GM12878 (cell line): ENCODE measurements around the gene MRTFA. TPM values are rescaled to one million over a fixed set of nuclear protein-coding genes. Genes with fewer than 3 reads are reported as not detected.
"Not testable (repeated sequence)": the region's sequence is repeated elsewhere in the genome, so short reads cannot be mapped to it uniquely, and the experiment has no call there.

Experiments used
- ATAC-seq: fragments of 200-7000 bp; cut with Tn5 transposase; 3 replicates; pipeline ENCODE4 v1.9.1; 2020; ENCODE audit warnings: mild to moderate bottlenecking, moderate library complexity
- BruUV-seq: library from RNA; stranded (reverse); fragments of 400-500 nt; replicated peaks from 2 replicates; lab custom pipeline; 2021; lab: Mats Ljungman, UMichigan
- CTCF ChIA-PET: fragments of 300-600 bp; sonication (Branson Sonifier 250); formaldehyde crosslinking; extraction: SDS; loops from one replicate; lab custom pipeline; 2021; ENCODE audit warnings: inconsistent platforms; lab: Yijun Ruan, JAX
- POLR2A ChIA-PET: fragments of 350-600 bp; formaldehyde crosslinking; extraction: SDS; loops from one replicate; lab custom pipeline; 2021; ENCODE audit warnings: inconsistent platforms; lab: Charles Lee
- RAD21 ChIA-PET: fragments of 300-600 bp; sonication (Branson Sonifier 250); formaldehyde crosslinking; loops from one replicate; lab custom pipeline; 2023; ENCODE audit warnings: antibody characterized with exemption; ENCODE audit not compliant: unreplicated experiment; lab: Charles Lee
- SMC1A ChIA-PET: fragments of 300-600 bp; sonication (Branson Sonifier 250); formaldehyde crosslinking; loops from one replicate; lab custom pipeline; 2023; ENCODE audit not compliant: unreplicated experiment, uncharacterized antibody; lab: Charles Lee
- DNase-seq: peaks from one replicate; pipeline ENCODE4 v3.0.0-alpha.2; 2011; ENCODE audit warnings: low read depth, low spot score
- FAIRE-seq: peaks from 3 replicates; lab custom pipeline; 2011; peaks lifted over from hg19 to GRCh38; lab: Jason Lieb, UNC
- H2AFZ ChIP-seq: 2 replicates; pipeline ENCODE4 v1.6.0; 2011; ENCODE audit warnings: low read depth, low read length, control low read depth; ENCODE audit not compliant: control insufficient read depth
- H3K27ac ChIP-seq: 2 replicates; pipeline ENCODE4 v1.5.1; 2011; ENCODE audit warnings: control low read depth; ENCODE audit not compliant: control insufficient read depth, insufficient read depth
- H3K27me3 ChIP-seq, 2 experiments: replicated peaks in 1 of 2; 2 replicates each; pipeline versions ENCODE4 v1.6.0 to v1.6.1; 2011; ENCODE audit warnings: low read length in 1 of 2; ENCODE audit not compliant: control insufficient read depth in 2 of 2, insufficient read depth in 2 of 2
- H3K36me3 ChIP-seq, 2 experiments: 2 replicates each; pipeline ENCODE4 v1.5.1; 2011; ENCODE audit warnings: low read length in 1 of 2; ENCODE audit not compliant: control insufficient read depth in 2 of 2, insufficient read depth in 2 of 2
- H3K4me1 ChIP-seq: 2 replicates; pipeline ENCODE4 v1.6.1; 2011; ENCODE audit warnings: mild to moderate bottlenecking, low read length, moderate library complexity, mixed read lengths; ENCODE audit not compliant: control insufficient read depth, insufficient read depth
- H3K4me2 ChIP-seq: 2 replicates; pipeline ENCODE4 v1.6.0; 2011; ENCODE audit warnings: control low read depth; ENCODE audit not compliant: control insufficient read depth, insufficient read depth
- H3K4me3 ChIP-seq: fragments of 200-600 bp; sonication (generic); 2 replicates; pipeline ENCODE4 v1.5.1; 2016
- H3K79me2 ChIP-seq: 2 replicates; pipeline ENCODE4 v1.6.0; 2011; ENCODE audit warnings: low read length; ENCODE audit not compliant: control insufficient read depth, insufficient read depth
- H3K9ac ChIP-seq: 2 replicates; pipeline ENCODE4 v1.8.0; 2011; ENCODE audit warnings: low read length, control low read depth, mixed read lengths; ENCODE audit not compliant: control insufficient read depth, insufficient read depth
- H3K9me3 ChIP-seq: replicated peaks from 3 replicates; pipeline ENCODE4 v1.5.1; 2011; ENCODE audit warnings: mild to moderate bottlenecking, low read length; ENCODE audit not compliant: control insufficient read depth, insufficient read depth
- H4K20me1 ChIP-seq: 2 replicates; pipeline ENCODE4 v1.6.0; 2011; ENCODE audit not compliant: control insufficient read depth, insufficient read depth
- NR2C1 ChIP-seq: fragments of 450-650 bp; IDR thresholded peaks from 2 replicates; pipeline ENCODE4 v1.6.1; 2017; ENCODE audit warnings: antibody characterized with exemption, mild to moderate bottlenecking, moderate library complexity
- ZNF384 ChIP-seq: IDR thresholded peaks from 2 replicates; pipeline ENCODE4 v1.6.1; 2012; ENCODE audit warnings: low read depth, mild to moderate bottlenecking, low read length, improper control_type of control experiment, borderline replicate concordance
- WGBS: methylation state at CpG from one replicate; pipeline ENCODE4 v1.1.6; 2016; ENCODE audit warnings: low lambda C conversion rate; ENCODE audit not compliant: insufficient replicate concordance, insufficient coverage; ENCODE audit errors: missing lambda C conversion rate; 5-methylcytosine and 5-hydroxymethylcytosine counted together
- in situ Hi-C: fragments of 300-500 bp; cut with MboI; formaldehyde crosslinking; loops from 9 replicates; pipeline ENCODE4 v1.14.3; 2018; ENCODE audit warnings: mixed read lengths
- intact Hi-C: fragments of 100-400 bp; cut with micrococcal nuclease; formaldehyde crosslinking; loops from one replicate; pipeline ENCODE4 v1.14.2; 2022; ENCODE audit not compliant: unreplicated experiment
- polyA plus RNA-seq, 11 experiments: library from polyadenylated mRNA; depleted of rRNA in 4 of 11; unstranded in 6 of 11; stranded (reverse) in 5 of 11; fragments of >200 nt; fragmentation: Nextera tagmentation in 4 of 11; fragmentation: Illumina TruSeq in 1 of 11; extraction: Ambion mirVana in 4 of 11; extraction: Trizol in 1 of 11; gene quantifications; 1 replicate in 1 of 11; 2 replicates in 10 of 11; pipeline versions ENCODE4 v1.2.1 to v1.2.3, GENCODE V29; 2011 to 2016; ENCODE audit warnings: inconsistent platforms in 2 of 11, missing spikeins in 2 of 11, low read depth in 1 of 11
- total RNA-seq, 4 experiments: library from RNA; depleted of rRNA in 3 of 4; stranded (reverse); fragments of >200 nt in 3 of 4; fragmentation: Illumina TruSeq in 1 of 4; extraction: Trizol in 1 of 4; gene quantifications; 2 replicates each; pipeline versions ENCODE4 v1.2.1 to v1.2.3, GENCODE V29; 2013 to 2021

Gene MRTFA
- total and polyA plus RNA-seq, 10 of the 15 experiments (the other 5 are each of a cell fraction or from before 2014, with no cell fraction given): 2.0 to 63.9 (median 17.9) TPM

- ChIA-PET CTCF (interaction anchor here (0.9 to 2.8 kb wide), 7 partner anchors 9 to 136 kb away, joined by 3 to 11 read pairs (median 4); no protein-coding TSS in a partner anchor), RAD21 (interaction anchor here (0.8 to 1.4 kb wide), 4 partner anchors 9 to 137 kb away, joined by 3 to 4 read pairs (median 4); no protein-coding TSS in a partner anchor), POLR2A (interaction anchor here (0.6 to 1.4 kb wide), 8 partner anchors 11 to 150 kb away, joined by 3 to 6 read pairs (median 3); no protein-coding TSS in a partner anchor), SMC1A (interaction anchor here (0.8 to 3.0 kb wide), 15 partner anchors 8 to 161 kb away, joined by 3 to 20 read pairs (median 5); no protein-coding TSS in a partner anchor)
- WGBS: 59% methylated on average over 4 of the region's 4 CpGs
- Histone ChIP-seq H3K36me3 (peaks cover 0 to 8% of the 10 kb centered on the region in 2 experiments; a peak in 1 of 4 replicates), H3K4me3 (no peak overlapping the region), H2AFZ (no peak overlapping the region), H3K9ac (no peak overlapping the region), H3K27me3 (no peaks in the 10 kb centered on the region), H4K20me1 (no peaks in the 10 kb centered on the region), H3K9me3 (no peaks in the 10 kb centered on the region), H3K4me2 (no peak overlapping the region; the same call in 1 of the 2 replicates), H3K79me2 (peaks cover 21% of the 10 kb centered on the region), H3K4me1 (peaks cover 10% of the 10 kb centered on the region), H3K27ac (peak overlapping the region; percentile 10)
- intact Hi-C loops (no loop called here), in situ Hi-C loops (no loop called here)
- peak; percentile 83 for TF ChIP-seq ZNF384
- no peak for TF ChIP-seq NR2C1
- BruUV-seq: TSS peak; percentile 22
- FAIRE-seq: no peak
- DNase-seq: no peak
- ATAC-seq: peak; percentile 73
Observed at GRCh38 chr22:40509401-40510134, 127.0 kb downstream of the MRTFA start.

- ATAC-seq, H3K9ac ChIP-seq, in situ Hi-C loops, H3K9me3 ChIP-seq, FAIRE-seq, RAD21 ChIA-PET, H3K4me2 ChIP-seq, H3K27me3 ChIP-seq, H3K4me3 ChIP-seq, H3K27ac ChIP-seq, H2AFZ ChIP-seq, H4K20me1 ChIP-seq, H3K36me3 ChIP-seq, BruUV-seq, DNase-seq, intact Hi-C loops: not testable (repeated sequence)
- ChIA-PET POLR2A (interaction anchor here (0.6 to 0.7 kb wide), 2 partner anchors 11 to 86 kb away, joined by 4 to 9 read pairs; no protein-coding TSS in a partner anchor), CTCF (interaction anchor here (0.7 to 1.7 kb wide), 4 partner anchors 17 to 138 kb away, joined by 4 to 7 read pairs (median 4); no protein-coding TSS in a partner anchor), SMC1A (interaction anchor here (0.6 to 3.0 kb wide), 8 partner anchors 10 to 160 kb away, joined by 3 to 20 read pairs (median 9); no protein-coding TSS in a partner anchor)
- Histone ChIP-seq H3K4me1 (peaks cover 16% of the 10 kb centered on the region), H3K79me2 (peaks cover 28% of the 10 kb centered on the region)
- WGBS: 83% methylated on average over 8 of the region's 8 CpGs
Observed at GRCh38 chr22:40508046-40508445, 128.5 kb downstream of the MRTFA start.
